ENCODE measurements around the gene OOSP1.
"Not testable (repeated sequence)": the region's sequence is repeated elsewhere in the genome, so short reads cannot be mapped to it uniquely, and the experiment has no call there.

The OOSP1 gene

DNA sequence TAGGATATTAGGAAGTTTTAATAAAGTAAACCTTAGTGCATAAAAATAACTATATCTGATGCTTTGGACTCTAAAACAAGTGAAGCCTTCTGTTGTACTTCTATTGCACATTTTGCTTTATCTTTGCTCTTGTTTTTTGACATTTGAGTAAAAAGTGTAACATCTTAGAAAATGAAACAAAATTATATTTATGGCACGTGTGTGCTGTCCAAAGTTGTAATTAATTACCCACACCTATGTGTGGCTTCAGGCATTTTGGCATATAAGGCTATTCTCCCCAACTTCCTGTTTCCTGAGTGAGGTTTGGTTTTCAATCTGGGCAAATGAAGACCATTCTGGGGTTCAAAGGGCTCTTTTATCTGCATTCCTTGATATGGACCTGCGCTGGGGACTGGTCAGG lies at the start of gene OOSP1:
TSS of gene OOSP1 (plus strand) at position 301 of the 400 bp plus-strand sequence. CDS start at position 324, 23 bp downstream.
- no peak for DNase-seq

DNA sequence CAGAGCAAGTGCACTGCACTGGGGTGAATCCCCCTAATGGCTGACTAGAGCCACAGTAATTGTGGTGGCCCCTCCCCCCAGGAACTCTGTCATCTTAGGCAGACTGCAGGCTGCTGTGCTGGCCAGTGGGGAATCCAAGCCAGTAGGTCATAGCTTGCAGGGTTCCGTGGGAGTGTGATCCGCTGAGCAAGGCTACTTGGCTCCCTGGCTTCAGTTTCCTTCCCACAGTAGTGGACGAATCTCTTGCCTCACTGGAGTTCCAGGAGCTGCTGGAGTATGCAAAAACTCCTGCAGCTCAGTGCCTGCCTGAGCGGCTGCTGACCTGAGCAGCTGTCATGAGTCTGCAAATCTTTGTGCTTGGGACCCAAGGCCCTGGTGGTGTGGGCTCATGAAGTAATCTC lies 46.5 kb upstream of the OOSP1 start:
- no peak for DNase-seq

GRCh38 chr11:59894616-59895015 lies 43.6 kb upstream of the OOSP1 start:
- DNase-seq = no peak

GRCh38 chr11:59898046-59898445 lies 40.2 kb upstream of the OOSP1 start:
- no peak for DNase-seq

GRCh38 chr11:59898650-59899049 lies 39.6 kb upstream of the OOSP1 start:
- no peak for DNase-seq

DNA sequence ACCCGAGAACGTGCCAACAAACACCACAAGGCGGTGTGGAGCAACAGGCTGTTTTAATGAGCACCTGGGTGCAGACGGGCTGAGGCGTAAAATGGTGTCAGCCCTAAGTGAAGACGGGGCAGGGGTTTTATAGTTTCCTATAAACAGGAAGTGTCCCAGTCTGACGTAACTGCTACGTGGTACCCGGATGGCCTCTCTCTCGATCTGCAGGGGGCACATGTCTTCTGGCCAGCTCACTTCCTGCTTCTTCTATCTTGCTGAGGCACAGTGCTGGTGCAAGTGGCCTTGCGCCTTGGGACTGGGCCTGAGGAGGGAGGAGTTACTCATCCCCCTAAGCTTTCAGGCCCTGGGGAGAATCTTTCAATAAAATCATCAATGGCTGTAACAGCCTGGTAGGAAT lies 38.7 kb upstream of the OOSP1 start:
- no peak for DNase-seq

- no peak for DNase-seq
These were observed 37.7 kb upstream of the OOSP1 start for GRCh38 chr11:59900366-59901126.

GRCh38 chr11:59901306-59901705 lies 36.9 kb upstream of the OOSP1 start:
- no peak for DNase-seq

DNA sequence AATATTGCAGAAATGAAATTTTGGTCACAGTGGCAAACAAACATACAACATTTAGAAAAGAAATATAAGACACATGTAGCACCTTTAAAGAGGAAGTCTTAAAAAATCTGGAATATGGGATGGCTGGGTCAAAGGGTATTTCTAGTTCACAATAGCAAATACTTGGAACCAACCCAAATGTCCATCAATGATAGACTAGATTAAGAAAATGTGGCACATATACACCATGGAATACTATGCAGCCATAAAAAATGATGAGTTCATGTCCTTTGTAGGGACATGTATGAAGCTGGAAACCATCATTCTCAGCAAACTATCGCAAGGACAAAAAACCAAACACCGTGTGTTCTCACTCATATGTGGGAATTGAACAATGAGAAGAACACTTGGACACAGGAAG lies 34.7 kb upstream of the OOSP1 start:
- not testable (repeated sequence) for DNase-seq

GRCh38 chr11:59918480-59918879 lies 19.8 kb upstream of the OOSP1 start:
- DNase-seq = no peak

DNA sequence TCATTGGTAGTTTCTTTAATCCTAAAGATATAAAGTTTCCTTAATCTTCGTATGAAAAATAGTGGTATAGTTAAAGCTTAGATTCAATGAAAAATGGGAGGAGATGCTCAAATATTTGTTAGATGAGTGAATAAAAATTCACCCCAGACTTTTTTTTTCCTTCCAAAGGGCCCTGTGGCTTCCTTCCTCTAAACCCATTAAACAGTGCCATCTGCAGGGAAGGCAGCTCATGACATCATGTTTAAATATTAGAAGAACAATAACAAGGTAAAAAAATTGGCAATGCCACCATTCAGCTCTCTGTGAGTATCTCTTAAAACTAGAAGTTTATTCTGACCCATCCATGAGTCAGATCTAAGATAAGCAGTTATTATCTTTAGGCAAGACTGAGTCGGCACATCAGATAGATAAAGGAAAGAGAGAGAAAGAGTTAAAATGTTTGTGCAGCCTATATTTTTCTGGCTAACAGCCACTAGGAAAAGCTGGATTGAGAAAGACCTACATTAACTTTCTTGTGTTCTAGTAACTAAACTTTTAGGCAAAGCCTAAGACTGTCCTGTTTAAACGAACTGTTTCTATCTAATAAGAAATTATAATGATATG lies 19.1 kb upstream of the OOSP1 start:
- DNase-seq = peak; percentile 35

- DNase-seq = no peak
These were observed 14.4 kb upstream of the OOSP1 start for GRCh38 chr11:59923813-59924212.

DNA sequence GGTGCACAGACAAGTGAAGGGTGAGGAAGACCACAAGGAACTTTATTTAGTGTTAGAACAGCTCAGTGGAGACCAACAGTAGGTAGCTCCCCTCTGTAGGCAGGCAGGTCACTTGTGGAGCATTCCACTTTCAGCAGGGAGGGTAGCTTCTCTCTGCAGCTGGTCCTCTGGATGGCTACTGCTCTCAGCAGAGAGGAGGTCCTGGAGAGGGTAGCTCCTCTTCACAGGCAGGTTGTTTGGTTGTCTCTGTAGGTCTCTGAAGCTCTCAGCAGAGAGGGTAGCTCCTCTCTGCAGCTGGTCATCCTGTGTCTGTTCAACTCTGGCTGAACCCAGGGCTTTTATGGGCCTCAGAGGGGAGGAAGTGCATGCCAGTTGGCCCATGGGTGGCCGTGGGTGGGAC lies 6.5 kb upstream of the OOSP1 start:
- no peak for DNase-seq

DNA sequence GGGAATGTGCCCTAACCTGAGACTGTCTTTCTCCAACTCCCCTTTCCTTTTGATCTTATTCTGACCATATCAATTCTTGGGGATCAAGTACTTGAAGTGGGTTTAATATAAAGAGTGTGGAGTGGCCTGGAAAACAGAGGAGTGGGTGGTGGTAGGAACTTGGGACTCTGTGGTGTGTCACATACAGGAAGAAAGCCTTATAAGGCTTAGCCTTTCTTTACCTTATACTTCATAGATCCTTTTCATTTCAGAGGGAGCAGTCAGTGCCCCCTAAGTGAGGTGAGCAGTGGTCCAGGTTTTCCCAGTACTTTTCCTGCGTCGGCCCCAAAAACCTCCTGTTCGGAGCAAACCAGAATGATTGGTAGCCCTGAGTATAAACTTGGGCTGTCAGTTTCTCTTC lies 486 bp downstream of the OOSP1 start:
- DNase-seq = no peak

GRCh38 chr11:59939482-59939881 lies 1.2 kb downstream of the OOSP1 start:
- no peak for DNase-seq

GRCh38 chr11:59941091-59941490 lies 2.9 kb downstream of the OOSP1 start:
- DNase-seq = no peak

DNA sequence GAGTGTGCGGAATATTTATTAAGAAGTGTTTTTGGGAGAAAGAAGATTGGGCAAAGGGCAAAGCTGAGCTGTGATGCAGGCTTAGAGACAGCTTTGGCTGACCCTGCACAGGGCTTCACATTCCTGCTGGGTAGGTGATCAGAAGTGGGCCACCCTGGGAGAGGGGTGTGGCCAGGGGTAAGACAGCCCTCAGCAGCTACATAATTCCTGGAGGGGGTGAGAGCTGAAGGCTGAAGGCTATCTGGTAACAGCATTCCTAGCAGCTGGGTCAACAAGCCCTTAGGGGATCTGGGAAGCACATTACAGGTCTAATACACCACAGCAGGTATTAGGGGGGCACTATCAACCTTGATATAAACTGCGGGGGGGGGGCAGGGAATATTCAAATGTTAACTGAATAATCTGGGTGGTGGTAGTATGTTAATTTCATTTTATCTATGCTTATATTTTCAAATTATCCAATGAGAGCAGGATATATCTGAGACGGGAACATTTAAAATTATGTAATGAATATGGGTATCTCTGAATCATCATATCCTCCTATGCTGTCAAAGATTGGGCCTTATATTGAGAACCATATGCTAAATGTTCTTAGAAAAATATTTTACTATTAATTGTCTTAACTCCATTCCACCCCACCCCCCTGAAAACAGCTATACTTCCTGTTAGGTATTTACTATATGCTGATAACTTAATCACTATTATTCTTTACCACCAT lies 5.9 kb downstream of the OOSP1 start:
- no peak for DNase-seq

DNA sequence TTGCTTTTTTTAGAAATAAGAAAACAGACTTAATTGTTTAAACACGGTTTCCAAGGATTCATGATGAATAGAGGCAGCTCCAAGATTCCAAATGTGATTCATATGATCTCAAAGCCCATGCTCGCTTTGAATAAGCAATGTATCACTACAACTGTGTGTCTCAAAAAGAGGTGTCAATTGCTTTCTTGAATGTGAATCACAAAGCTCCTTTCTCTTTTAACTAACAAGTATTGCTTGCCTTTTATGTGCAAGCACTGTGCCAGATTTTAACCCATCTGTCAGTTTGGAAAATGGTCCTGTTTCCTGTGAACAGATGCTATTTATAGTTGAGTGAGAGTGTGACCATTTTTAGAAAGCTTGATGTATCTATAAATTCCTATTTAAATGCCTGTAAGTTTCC lies 6.5 kb downstream of the OOSP1 start:
- DNase-seq = no peak

DNA sequence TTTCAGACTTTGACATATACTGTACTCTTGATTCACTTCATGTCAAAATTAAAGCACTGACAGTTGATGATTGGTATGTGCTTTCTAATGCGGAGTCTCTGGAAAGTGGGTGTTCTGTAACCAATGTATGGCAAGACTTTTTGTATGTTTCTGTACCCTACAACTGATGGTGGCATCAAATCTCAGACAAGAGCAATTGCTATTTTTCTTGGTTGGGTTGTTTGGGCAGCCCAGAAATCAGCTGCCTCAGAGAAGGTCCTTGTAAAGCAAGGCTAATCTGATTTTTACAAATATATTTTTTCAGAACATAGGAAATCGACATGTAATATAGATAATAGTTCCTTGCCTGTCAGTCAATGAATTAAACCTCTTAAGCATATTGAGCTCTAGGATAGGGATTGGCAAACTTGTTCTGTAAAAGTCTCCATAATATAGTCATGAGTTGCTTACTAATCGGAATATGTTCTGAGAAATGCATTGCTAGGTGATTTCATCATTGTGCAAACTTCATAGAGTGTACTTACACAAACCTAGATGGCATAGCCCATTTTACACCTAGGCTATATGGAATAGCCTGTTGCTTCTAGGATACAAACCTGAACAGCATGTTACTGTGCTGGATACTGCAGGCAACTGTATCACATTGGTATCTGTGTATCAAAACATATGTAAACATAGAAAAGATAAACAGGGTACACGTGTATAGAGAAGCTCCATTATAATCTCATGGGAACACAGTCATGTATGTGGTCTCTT lies 15.4 kb downstream of the OOSP1 start:
- no peak for DNase-seq

GRCh38 chr11:59954219-59954847 lies 16.1 kb downstream of the OOSP1 start:
- DNase-seq = no peak

- no peak for DNase-seq
These were observed 18.9 kb downstream of the OOSP1 start for GRCh38 chr11:59957094-59957493.

DNA sequence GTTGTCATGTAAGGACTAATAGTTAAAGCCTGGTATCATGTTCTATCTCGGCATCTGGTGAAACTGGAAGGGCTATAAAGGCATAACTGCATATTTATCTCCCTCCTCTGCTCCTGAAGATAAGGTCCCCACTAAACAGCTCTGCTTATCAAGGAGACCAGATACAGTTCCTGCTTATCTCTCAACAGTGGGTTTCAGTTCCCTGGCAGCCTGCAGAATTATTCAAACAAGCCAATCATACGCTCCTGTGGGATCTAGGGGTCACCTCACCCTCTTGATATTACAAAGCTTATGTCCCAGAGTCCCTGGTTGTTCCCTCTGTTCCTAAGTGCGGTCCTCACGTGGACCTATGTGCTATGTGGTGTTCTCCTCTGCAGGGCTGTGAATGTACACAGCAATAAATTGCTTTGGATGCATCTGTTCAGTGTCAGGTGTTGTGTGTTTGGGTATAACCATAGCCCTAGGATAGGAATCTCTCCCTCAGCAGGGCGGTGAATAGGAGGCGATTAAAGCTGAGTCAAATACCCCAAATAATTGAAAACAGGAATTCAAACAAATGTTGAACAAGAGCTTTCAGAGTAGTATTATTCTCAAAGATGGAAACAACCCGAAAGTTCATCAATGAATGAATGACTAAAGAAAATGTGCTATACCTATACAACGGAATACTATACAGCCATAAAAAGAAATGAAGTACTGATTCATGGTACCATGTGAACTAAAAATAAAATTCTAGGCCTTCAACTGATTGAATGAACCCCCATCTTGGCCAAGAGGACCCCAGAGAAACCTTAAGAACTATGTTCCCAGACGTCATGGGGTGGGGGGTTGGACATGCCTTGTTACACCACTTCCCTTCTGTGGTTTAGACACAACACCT lies 22.5 kb downstream of the OOSP1 start:
- DNase-seq = no peak
